Retinal pigment epithelial cell (primary cell): ENCODE results near the gene SMAD6.

Source experiments
- DNase-seq: peaks from one replicate; pipeline ENCODE4 v3.0.0-alpha.2; 2010; ENCODE audit warnings: low read depth
- H3K4me3 ChIP-seq: 2 replicates; pipeline ENCODE4 v1.5.1; 2011; ENCODE audit warnings: mild to moderate bottlenecking, low read length, control low read depth, moderate library complexity
- TF ChIP-seq, protein P1 (sequence below): conservative IDR thresholded peaks from 2 replicates; pipeline ENCODE4 v1.5.1; 2011; ENCODE audit warnings: low read depth, low read length, control low read depth, inconsistent platforms

The SMAD6 gene

DNA sequence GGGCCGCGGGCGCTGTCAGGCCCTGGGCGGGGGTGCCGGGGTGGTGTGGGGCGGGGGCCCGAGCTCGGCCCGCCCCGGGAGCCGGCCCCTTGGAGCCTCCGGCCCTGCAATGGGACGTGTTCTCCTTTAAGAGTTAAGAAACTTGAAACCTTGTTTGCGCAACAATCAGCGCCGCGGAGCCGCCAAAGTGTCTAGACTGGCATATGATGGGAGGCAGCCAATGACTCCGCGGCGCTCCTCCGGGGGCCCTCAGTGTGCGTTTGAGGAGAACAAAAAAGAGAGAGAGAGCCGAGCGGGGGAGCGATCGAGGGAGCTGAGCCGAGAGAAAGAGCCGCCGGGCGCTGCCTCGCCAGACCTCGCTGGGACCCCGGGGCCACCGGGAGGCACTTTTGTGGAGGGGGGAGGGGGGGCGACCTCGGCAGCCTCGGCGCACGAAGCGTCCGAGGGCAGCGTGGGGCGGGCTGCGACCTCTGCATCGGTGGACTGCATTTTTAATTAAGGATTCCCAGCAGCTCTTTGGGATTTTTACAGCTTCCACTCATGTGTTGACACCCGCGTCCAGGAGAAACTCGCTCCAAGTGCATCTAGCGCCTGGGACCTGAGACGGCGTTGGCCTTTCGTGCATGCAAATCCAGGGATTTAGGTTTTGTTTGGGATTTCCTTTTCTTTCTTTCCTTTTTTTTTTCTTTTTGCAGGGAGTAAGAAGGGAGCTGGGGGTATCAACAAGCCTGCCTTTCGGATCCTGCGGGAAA is at the start of gene SMAD6:
Gene SMAD6 (plus strand): TSS at position 202 of the 752 bp plus-strand sequence. CDS start 1,023 bp downstream, outside the sequence.
- peak; percentile 98 for DNase-seq
- H3K4me3 ChIP-seq, result peak within 1 kb of the TSS; percentile 100
- TF ChIP-seq, protein P1, sequence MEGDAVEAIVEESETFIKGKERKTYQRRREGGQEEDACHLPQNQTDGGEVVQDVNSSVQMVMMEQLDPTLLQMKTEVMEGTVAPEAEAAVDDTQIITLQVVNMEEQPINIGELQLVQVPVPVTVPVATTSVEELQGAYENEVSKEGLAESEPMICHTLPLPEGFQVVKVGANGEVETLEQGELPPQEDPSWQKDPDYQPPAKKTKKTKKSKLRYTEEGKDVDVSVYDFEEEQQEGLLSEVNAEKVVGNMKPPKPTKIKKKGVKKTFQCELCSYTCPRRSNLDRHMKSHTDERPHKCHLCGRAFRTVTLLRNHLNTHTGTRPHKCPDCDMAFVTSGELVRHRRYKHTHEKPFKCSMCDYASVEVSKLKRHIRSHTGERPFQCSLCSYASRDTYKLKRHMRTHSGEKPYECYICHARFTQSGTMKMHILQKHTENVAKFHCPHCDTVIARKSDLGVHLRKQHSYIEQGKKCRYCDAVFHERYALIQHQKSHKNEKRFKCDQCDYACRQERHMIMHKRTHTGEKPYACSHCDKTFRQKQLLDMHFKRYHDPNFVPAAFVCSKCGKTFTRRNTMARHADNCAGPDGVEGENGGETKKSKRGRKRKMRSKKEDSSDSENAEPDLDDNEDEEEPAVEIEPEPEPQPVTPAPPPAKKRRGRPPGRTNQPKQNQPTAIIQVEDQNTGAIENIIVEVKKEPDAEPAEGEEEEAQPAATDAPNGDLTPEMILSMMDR, result no peak

DNA sequence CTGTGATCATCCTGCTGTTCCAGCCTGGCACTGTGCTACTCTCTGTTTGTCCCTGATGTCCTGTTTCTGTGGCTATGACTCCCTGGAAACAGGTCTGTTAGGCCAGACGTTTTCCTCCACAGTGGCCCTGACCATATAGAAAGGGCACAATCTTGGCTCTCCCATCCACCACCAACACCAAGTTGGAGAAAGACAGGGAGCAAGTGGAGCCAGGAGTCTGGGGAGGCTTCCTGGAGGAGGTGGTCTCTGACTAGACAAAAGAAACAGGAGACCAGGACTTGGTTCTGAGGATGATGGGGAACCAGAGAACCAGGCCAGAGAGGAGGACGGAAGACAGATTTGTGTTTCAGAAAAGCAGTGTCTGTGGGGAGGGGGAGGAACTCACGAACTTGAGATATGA is 49.2 kb upstream of the SMAD6 start:
- no peak for DNase-seq
- TF ChIP-seq, protein P1, result no peak
- H3K4me3 ChIP-seq, result no peak overlapping the region

DNA sequence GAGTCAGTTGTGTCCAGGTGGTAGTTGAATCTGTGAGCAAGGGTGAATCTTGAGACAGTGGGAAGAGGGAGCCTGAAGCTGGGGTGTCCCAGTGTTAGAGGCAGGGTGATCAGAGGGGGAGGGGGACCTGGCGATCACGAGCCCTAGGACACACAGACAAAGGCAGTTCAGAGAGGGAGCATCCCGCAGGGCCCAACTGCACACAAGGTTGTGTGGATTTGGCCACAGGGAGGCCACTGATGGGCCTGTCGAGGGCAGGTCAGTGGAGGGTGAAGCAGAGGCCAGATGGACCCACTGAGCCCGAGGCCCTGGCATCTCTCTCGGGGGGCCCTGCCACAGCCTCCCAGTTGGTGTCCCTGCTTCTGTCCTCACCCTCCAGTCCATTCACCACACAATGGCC is 48.6 kb upstream of the SMAD6 start:
- no peak overlapping the region for H3K4me3 ChIP-seq
- DNase-seq, result no peak
- TF ChIP-seq, protein P1, result no peak

DNA sequence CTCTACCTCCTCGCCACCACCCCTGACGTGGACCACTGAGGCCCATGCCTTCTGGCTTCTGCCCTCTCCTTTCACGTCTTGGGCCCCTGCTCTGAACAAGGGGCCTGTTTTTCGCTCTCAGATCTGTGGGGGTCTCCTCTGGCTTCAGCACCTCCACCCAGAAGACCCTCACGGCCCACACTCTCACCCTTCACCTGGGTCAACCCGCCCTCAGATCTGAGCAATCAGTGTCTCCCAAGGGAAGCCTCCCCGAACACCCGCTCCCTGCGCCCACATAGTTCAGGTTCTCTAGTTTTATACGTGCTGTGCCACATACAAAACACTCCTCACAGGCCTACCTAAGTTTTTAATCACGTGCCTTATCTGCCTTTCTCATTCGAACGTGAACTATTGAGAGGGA is 48.2 kb upstream of the SMAD6 start:
- no peak overlapping the region for H3K4me3 ChIP-seq
- TF ChIP-seq, protein P1, result no peak
- no peak for DNase-seq

DNA sequence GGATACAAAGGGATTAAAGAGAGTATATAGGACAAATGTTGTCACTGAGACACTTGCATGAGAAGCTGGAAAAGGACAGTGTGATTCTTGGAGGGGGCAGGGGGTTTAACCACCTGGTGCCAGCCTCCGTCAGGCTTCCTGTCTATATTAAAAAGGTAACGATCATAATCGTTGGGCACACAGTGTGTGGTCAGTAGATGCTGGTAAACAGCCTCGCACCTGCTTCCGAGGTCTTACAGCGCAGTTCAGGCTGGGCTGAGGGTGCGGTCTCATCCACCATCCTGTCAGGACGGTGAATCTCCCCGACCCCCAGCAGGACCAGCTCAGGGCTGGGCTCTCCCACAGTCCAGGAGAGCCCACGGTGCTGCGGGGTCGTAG is 47.7 kb upstream of the SMAD6 start:
- no peak for DNase-seq
- TF ChIP-seq, protein P1, result no peak
- no peak overlapping the region for H3K4me3 ChIP-seq

DNA sequence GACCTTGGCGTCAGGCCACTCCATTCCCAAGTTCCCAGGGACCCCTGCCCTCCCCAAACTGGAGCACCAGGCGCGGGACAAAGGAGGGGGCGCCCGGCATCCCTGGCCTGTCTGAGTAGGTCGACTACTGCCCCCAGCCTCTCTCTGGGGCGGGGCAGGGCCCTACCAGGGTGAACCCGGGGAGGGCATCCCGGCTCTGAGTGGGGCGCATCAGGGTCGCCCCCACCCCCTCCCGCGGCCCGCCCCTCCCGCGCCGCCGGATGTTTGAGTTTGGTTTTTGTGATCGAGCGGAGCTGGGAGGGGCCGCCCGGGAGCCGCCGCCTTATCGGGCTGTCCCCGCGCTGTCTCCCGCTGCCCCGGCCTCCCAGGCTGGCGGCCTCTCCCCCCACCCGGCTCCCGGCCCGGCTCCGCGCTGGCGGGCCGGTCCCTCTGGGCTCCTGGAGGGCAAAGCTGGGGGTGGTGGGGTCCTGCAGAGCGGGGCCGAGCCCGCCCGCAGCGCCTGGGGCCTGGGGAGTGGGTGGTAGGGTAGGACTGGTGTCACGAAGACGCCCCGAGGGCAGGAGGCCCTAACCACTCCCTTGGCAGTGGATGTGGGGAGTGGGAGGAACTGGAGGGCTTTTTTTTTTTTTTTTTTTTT is 47.2 kb upstream of the SMAD6 start:
- TF ChIP-seq, protein P1, result no peak
- no peak for DNase-seq
- H3K4me3 ChIP-seq, result no peak overlapping the region

DNA sequence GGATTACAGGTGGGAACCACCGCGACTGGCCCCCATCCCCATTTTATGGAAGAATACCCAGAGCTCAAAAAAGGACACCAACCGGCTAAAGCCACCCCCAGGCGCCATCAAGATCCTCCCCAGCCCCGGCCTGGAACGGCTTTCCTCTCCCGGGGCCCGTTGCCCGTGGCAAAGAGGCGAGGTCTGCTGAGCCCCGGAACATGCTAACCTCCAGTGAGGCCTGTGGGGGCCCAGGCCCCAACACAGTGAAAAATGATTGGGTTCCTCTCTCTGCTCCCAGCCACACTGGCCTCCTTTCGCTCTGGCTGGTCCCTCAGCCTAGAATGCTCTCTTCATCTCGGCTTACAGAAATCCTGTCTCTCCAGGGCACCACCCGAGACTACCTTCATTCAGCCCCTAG is 46.5 kb upstream of the SMAD6 start:
- H3K4me3 ChIP-seq, result no peak overlapping the region
- TF ChIP-seq, protein P1, result no peak
- no peak for DNase-seq
